Lower lobe of right lung (tissue), 2 donors: ENCODE results near the gene EIF3I. TPM values are rescaled to one million over a fixed set of nuclear protein-coding genes. Genes with fewer than 3 reads are reported as not detected.

Experiments used
- ATAC-seq, 2 donors: fragments of 200-7000 bp; cut with Tn5 transposase; one replicate each; pipeline ENCODE4 v1.9.1; 2020 to 2022; ENCODE audit warnings: mild to moderate bottlenecking in 2 of 2, moderate library complexity in 2 of 2
- DNase-seq: peaks from one replicate; pipeline ENCODE4 v3.0.0-alpha.2; 2020
- H3K27ac ChIP-seq: fragments of 200-600 bp; one replicate; pipeline ENCODE4 v1.8.0; 2022
- H3K27me3 ChIP-seq: fragments of 200-600 bp; one replicate; pipeline ENCODE4 v1.8.0; 2022; ENCODE audit warnings: low read depth
- H3K36me3 ChIP-seq: fragments of 200-600 bp; one replicate; pipeline ENCODE4 v1.8.0; 2022; ENCODE audit warnings: mild to moderate bottlenecking
- H3K4me1 ChIP-seq: fragments of 200-600 bp; one replicate; pipeline ENCODE4 v1.8.0; 2022
- H3K4me3 ChIP-seq: fragments of 200-600 bp; one replicate; pipeline ENCODE4 v1.8.0; 2022; ENCODE audit warnings: mild to moderate bottlenecking
- H3K9me3 ChIP-seq: fragments of 200-600 bp; one replicate; pipeline ENCODE4 v1.8.0; 2022
- intact Hi-C: fragments of 100-400 bp; cut with DNase I; formaldehyde crosslinking; loops from one replicate; pipeline ENCODE4 v1.11.0; 2022
- total RNA-seq: library from RNA; stranded (reverse); fragmentation: NEBNext Ultra II Directional; extraction: Animal tissue kit (Norgen Biotek cat#: 25700); gene quantifications from one replicate; pipeline ENCODE4 v1.2.1, GENCODE V29; 2021
- TF ChIP-seq, protein P1 (sequence below): fragments of 200-600 bp; IDR thresholded peaks from one replicate; pipeline ENCODE4 v1.8.0; 2022; ENCODE audit warnings: antibody characterized with exemption, mild to moderate bottlenecking
- donor health status: DM: no; HTN: yes; CAD: no; lungs with severe emphysema.

EIF3I gene
- total RNA-seq, 1 donor from 2014 or later = 99.4 TPM

DNA sequence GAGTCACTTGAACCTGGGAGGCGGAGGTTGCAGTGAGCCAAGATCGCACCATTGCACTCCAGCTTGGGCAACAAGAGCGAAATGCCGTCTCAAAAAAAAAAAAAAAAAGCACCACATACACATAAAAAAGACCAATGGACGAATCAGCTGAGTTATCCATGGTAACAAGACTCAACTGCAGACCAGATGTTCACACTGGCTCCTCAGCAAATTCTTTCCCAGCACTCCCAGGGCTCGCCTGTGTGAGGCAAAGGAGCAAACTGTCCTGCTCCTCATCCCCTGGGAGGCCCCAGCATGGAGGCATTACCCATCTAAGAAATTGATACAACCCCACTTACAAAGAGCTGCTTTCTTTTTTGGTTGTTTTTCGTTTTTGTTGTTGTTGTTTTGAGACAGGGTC is 3.2 kb upstream of the EIF3I start:
- H3K4me3 ChIP-seq = no peak overlapping the region
- DNase-seq (no peak), ATAC-seq (no peak)
- TF ChIP-seq, protein P1, sequence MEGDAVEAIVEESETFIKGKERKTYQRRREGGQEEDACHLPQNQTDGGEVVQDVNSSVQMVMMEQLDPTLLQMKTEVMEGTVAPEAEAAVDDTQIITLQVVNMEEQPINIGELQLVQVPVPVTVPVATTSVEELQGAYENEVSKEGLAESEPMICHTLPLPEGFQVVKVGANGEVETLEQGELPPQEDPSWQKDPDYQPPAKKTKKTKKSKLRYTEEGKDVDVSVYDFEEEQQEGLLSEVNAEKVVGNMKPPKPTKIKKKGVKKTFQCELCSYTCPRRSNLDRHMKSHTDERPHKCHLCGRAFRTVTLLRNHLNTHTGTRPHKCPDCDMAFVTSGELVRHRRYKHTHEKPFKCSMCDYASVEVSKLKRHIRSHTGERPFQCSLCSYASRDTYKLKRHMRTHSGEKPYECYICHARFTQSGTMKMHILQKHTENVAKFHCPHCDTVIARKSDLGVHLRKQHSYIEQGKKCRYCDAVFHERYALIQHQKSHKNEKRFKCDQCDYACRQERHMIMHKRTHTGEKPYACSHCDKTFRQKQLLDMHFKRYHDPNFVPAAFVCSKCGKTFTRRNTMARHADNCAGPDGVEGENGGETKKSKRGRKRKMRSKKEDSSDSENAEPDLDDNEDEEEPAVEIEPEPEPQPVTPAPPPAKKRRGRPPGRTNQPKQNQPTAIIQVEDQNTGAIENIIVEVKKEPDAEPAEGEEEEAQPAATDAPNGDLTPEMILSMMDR = no peak
- no peaks in the 10 kb centered on the region for H3K9me3 ChIP-seq
- intact Hi-C loops = no loop called here
- H3K27ac ChIP-seq = no peak overlapping the region
- peaks cover 44% of the 10 kb centered on the region for H3K36me3 ChIP-seq
- no peaks in the 10 kb centered on the region for H3K27me3 ChIP-seq
- H3K4me1 ChIP-seq = peaks cover 36% of the 10 kb centered on the region

DNA sequence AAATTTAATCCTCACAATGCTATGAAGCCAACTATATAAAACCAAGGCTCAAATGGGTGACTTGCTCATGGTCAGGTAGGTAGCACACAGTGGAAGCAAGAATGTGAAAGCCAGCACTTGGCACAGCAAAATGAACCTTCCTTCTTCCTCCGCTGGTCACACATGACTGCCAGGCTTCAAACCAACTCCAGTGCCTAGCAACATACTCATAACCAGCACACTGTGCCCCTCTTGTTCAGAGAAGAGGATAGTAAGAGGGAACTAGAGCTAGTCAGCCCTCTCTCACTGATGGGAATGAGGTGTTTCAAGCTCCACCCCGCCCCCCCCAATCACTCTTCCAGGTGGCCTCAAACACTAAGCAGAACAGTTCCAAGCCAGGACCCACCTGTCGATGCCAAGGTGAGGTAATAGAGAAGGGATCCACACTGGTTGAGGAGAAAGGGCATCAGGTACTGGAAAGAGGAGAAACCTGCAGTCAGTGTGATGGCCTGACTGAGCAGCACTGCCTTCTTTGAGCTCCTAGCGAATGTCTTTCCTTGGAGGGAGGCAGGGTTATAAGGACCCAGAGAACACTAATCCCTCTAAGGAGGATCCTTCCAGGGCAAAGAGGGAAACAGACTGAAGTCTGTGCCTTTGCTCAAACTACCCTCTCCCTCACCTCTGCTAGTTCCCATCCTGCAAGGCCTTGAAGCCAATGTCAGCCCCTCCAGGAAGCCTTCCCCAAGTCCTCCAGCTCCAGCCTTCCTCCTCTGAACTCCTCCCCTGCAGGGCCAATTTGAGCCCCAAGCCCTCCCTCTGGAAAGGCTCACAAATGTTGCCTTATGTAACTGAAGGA is 1.2 kb upstream of the EIF3I start:
- Histone ChIP-seq H3K4me1 (peaks cover 37% of the 10 kb centered on the region), H3K4me3 (peak overlapping the region; percentile 92), H3K27me3 (no peaks in the 10 kb centered on the region), H3K36me3 (peaks cover 45% of the 10 kb centered on the region), H3K27ac (peak overlapping the region; percentile 94), H3K9me3 (no peaks in the 10 kb centered on the region)
- no peak for ATAC-seq
- intact Hi-C loops = no loop called here
- no peak for DNase-seq
- TF ChIP-seq, protein P1 = no peak

DNA sequence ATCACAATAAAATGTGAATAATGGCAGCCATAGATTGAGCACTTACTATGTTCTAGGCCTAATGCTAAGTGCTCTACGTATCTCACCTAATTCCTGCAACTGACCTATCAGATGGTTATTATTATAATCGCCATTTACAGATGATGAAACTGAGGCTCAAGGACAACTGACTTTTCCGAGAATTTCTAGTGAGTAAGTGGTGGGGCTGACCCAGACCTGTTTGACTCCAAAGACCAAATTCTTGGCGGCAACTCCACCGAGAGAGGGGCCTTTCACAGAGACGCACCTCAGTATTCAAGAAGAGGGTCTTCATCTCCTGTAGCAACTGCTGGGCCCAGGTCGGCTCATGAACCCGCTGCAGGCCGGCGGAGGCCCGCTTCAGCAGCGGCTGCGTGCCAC is 627 bp upstream of the EIF3I start:
- Histone ChIP-seq H3K9me3 (no peaks in the 10 kb centered on the region), H3K27ac (peak overlapping the region; percentile 94), H3K36me3 (peaks cover 45% of the 10 kb centered on the region), H3K27me3 (no peaks in the 10 kb centered on the region), H3K4me1 (peaks cover 32% of the 10 kb centered on the region), H3K4me3 (peak overlapping the region; percentile 92)
- intact Hi-C loops = no loop called here
- ATAC-seq (no peak), DNase-seq (no peak)
- TF ChIP-seq, protein P1 = no peak

DNA sequence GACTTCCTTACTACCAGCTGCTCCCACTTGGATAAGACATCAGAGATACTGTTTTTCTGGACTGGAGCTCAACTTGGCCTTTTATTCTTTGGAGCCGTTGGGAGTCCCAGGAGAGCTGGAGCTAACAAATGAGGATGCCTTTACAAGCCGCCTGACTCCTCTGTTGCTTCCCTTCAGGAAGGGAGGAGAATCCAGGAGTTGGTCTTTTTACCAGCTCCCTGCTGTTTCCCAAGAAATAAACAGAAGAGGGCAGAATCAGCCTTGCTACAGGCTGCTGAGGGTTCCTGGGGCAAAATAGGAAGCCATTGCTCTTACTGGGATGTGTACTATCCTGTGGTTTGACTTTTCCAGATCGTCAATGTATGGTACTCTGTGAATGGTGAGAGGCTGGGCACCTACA is 1.5 kb downstream of the EIF3I start:
- TF ChIP-seq, protein P1 = no peak
- intact Hi-C loops = no loop called here
- Histone ChIP-seq H3K27ac (peak overlapping the region; percentile 94), H3K36me3 (peaks cover 53% of the 10 kb centered on the region), H3K4me3 (peak overlapping the region; percentile 92), H3K27me3 (no peaks in the 10 kb centered on the region), H3K4me1 (peaks cover 32% of the 10 kb centered on the region), H3K9me3 (no peaks in the 10 kb centered on the region)
- ATAC-seq (no peak), DNase-seq (no peak)

DNA sequence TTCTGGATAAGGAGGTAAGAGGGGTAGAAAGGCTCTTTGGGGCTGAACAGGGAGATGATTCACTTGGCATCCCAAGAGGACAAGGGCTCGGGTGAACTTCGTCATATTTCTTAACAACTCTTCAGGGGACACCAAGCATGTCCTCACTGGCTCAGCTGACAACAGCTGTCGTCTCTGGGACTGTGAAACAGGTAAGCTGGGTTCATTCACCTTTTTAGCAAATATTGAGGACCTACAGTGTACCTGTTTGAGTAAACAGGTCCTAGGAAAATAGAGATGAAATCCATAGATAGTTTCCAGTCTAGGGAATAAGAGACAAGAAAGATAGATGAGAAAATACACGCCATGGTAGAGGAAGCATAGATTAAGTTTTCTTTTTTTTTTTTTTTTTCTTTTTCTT is 2.1 kb downstream of the EIF3I start:
- Histone ChIP-seq H3K27me3 (no peaks in the 10 kb centered on the region), H3K4me3 (no peak overlapping the region), H3K9me3 (no peaks in the 10 kb centered on the region), H3K27ac (no peak overlapping the region), H3K4me1 (peaks cover 32% of the 10 kb centered on the region), H3K36me3 (peaks cover 58% of the 10 kb centered on the region)
- no peak for DNase-seq
- TF ChIP-seq, protein P1 = no peak
- intact Hi-C loops = no loop called here
- ATAC-seq = no peak
